DMS53 treated with DMSO at 0.1 percent for 48 hours (cell line): ENCODE results near the gene NTF3.

Experiments
- DNase-seq: peaks from one replicate; lab custom pipeline; 2025; ENCODE audit not compliant: unreplicated experiment; lab: John Stamatoyannopoulos, UW

NTF3 gene

GRCh38 chr12:5430641-5431603 is 986 bp upstream of the NTF3 start:
- peak; percentile 76 for DNase-seq

GRCh38 chr12:5433081-5433844 is 1.4 kb downstream of the NTF3 start:
- DNase-seq, result no peak

GRCh38 chr12:5433845-5434646 is 2.1 kb downstream of the NTF3 start:
- DNase-seq, result no peak

- no peak for DNase-seq
Measured at GRCh38 chr12:5434647-5435560, 3.0 kb downstream of the NTF3 start.

GRCh38 chr12:5437182-5437583 is 5.3 kb downstream of the NTF3 start:
- no peak for DNase-seq

- no peak for DNase-seq
Measured at GRCh38 chr12:5437589-5437988, 5.7 kb downstream of the NTF3 start.

GRCh38 chr12:5438671-5439200 is 6.8 kb downstream of the NTF3 start:
- DNase-seq, result no peak

GRCh38 chr12:5439371-5439771 is 7.5 kb downstream of the NTF3 start:
- peak; percentile 66 for DNase-seq

GRCh38 chr12:5439788-5440300 is 7.9 kb downstream of the NTF3 start:
- no peak for DNase-seq

- DNase-seq, result no peak
Measured at GRCh38 chr12:5440978-5441377, 9.1 kb downstream of the NTF3 start.

GRCh38 chr12:5441497-5442236 is 9.8 kb downstream of the NTF3 start:
- no peak for DNase-seq

- peak; percentile 100 for DNase-seq
Measured at GRCh38 chr12:5442251-5443006, 10.5 kb downstream of the NTF3 start.

GRCh38 chr12:5444520-5444919 is 12.6 kb downstream of the NTF3 start:
- no peak for DNase-seq

GRCh38 chr12:5447320-5447719 is 15.4 kb downstream of the NTF3 start:
- no peak for DNase-seq

GRCh38 chr12:5451251-5451650 is 19.3 kb downstream of the NTF3 start:
- no peak for DNase-seq

- no peak for DNase-seq
Measured at GRCh38 chr12:5452569-5452968, 20.7 kb downstream of the NTF3 start.

- no peak for DNase-seq
Measured at GRCh38 chr12:5453466-5453865, 21.6 kb downstream of the NTF3 start.

- DNase-seq, result no peak
Measured at GRCh38 chr12:5455045-5455444, 23.1 kb downstream of the NTF3 start.
